H1 (cell line): ENCODE results near the gene CLEC4F. TPM values are rescaled to one million over a fixed set of nuclear protein-coding genes. Genes with fewer than 3 reads are reported as not detected.

Experiments used
- CTCF ChIA-PET: fragments of 300-600 bp; sonication (Branson Sonifier 250); formaldehyde crosslinking; loops from one replicate; lab custom pipeline; 2021; ENCODE audit not compliant: partially characterized antibody; lab: Charles Lee
- POLR2A ChIA-PET: fragments of 300-600 bp; sonication (Branson Sonifier 250); formaldehyde crosslinking; loops from one replicate; lab custom pipeline; 2021; ENCODE audit warnings: inconsistent platforms; ENCODE audit not compliant: partially characterized antibody; lab: Charles Lee
- DNase-seq, 2 experiments: peaks; one replicate each; pipeline versions ENCODE4 v3.0.0 to v3.0.0-alpha.2; 2010 to 2022; ENCODE audit warnings: low spot score in 2 of 2, low read depth in 1 of 2, mixed read lengths in 1 of 2
- FAIRE-seq: peaks from 2 replicates; lab custom pipeline; 2011; peaks lifted over from hg19 to GRCh38; lab: Jason Lieb, UNC
- H2AFZ ChIP-seq: 2 replicates; pipeline ENCODE4 v1.8.1; 2012; ENCODE audit warnings: low read length, inconsistent platforms
- H2AK5ac ChIP-seq: 2 replicates; pipeline ENCODE4 v1.6.1; 2013; ENCODE audit warnings: low read depth, low read length
- H2BK120ac ChIP-seq: replicated peaks from 2 replicates; pipeline ENCODE3; 2013; ENCODE audit warnings: low read depth, low read length, inconsistent platforms
- H2BK12ac ChIP-seq: 2 replicates; pipeline ENCODE4 v1.6.1; 2013; ENCODE audit warnings: low read depth, low read length
- H2BK15ac ChIP-seq: 2 replicates; pipeline ENCODE4 v1.6.1; 2013; ENCODE audit warnings: low read length
- H2BK20ac ChIP-seq: 2 replicates; pipeline ENCODE4 v1.6.1; 2013; ENCODE audit warnings: low read length
- H2BK5ac ChIP-seq: 2 replicates; pipeline ENCODE4 v1.6.1; 2013; ENCODE audit warnings: low read depth, low read length
- H3K14ac ChIP-seq: 2 replicates; pipeline ENCODE4 v1.6.1; 2013; ENCODE audit warnings: inconsistent platforms; ENCODE audit not compliant: insufficient read length
- H3K18ac ChIP-seq: 2 replicates; pipeline ENCODE4 v1.6.1; 2013; ENCODE audit warnings: low read length; ENCODE audit errors: extremely low read depth
- H3K23ac ChIP-seq: 2 replicates; pipeline ENCODE4 v1.6.1; 2013; ENCODE audit warnings: inconsistent platforms; ENCODE audit not compliant: insufficient read length
- H3K23me2 ChIP-seq: 2 replicates; pipeline ENCODE4 v1.6.1; 2013; ENCODE audit warnings: low read depth, low read length
- H3K27ac ChIP-seq: 2 replicates; pipeline ENCODE4 v1.6.1; 2011; ENCODE audit warnings: low read depth, low read length, inconsistent platforms
- H3K27me3 ChIP-seq, 4 experiments: replicated peaks in 1 of 4; 1 replicate in 1 of 4; 2 replicates in 3 of 4; pipeline versions ENCODE4 v1.6.1 to v1.8.1; 2011 to 2013; ENCODE audit warnings: low read length in 3 of 4, mild to moderate bottlenecking in 3 of 4, inconsistent platforms in 2 of 4, mixed read lengths in 2 of 4, moderate library complexity in 1 of 4; ENCODE audit not compliant: control insufficient read depth in 3 of 4, insufficient read depth in 3 of 4; ENCODE audit errors: extremely low read depth in 1 of 4
- H3K36me3 ChIP-seq, 4 experiments: 2 replicates each; pipeline versions ENCODE4 v1.6.1 to v1.8.1; 2011 to 2013; ENCODE audit warnings: mild to moderate bottlenecking in 4 of 4, low read length in 3 of 4, moderate library complexity in 2 of 4, control low read depth in 1 of 4, inconsistent platforms in 1 of 4; ENCODE audit not compliant: insufficient read depth in 4 of 4, control insufficient read depth in 2 of 4
- H3K4ac ChIP-seq: replicated peaks from 2 replicates; pipeline ENCODE3; 2013; ENCODE audit warnings: low read length, low read depth, mixed read lengths, inconsistent platforms; ENCODE audit not compliant: insufficient read length
- H3K4me1 ChIP-seq, 4 experiments: replicated peaks in 1 of 4; 1 replicate in 1 of 4; 2 replicates in 3 of 4; pipeline versions ENCODE4 v1.6.1 to v1.8.1; 2011 to 2013; ENCODE audit warnings: low read length in 3 of 4, inconsistent platforms in 2 of 4, mixed read lengths in 1 of 4; ENCODE audit not compliant: insufficient read depth in 4 of 4, control insufficient read depth in 3 of 4
- H3K4me2 ChIP-seq, 2 experiments: 2 replicates each; pipeline versions ENCODE4 v1.6.1 to v1.8.1; 2011 to 2013; ENCODE audit warnings: low read depth in 2 of 2, low read length in 2 of 2, control low read depth in 1 of 2, inconsistent platforms in 1 of 2, mild to moderate bottlenecking in 1 of 2; ENCODE audit not compliant: insufficient read depth in 1 of 2
- H3K4me3 ChIP-seq, 4 experiments: fragments of 200-600, 300-600 bp in 1 of 4; sonication (generic), shearing (Covaris generic), sonication (Bioruptor Twin) in 1 of 4; 2 replicates each; pipeline versions ENCODE4 v1.5.1 to v1.8.1; 2011 to 2016; ENCODE audit warnings: low read length in 4 of 4, low read depth in 3 of 4, control low read depth in 2 of 4, inconsistent platforms in 2 of 4, mild to moderate bottlenecking in 2 of 4, mixed read lengths in 1 of 4, moderate library complexity in 1 of 4; ENCODE audit not compliant: insufficient read depth in 2 of 4; ENCODE audit errors: extremely low read depth in 1 of 4
- H3K56ac ChIP-seq: replicated peaks from 2 replicates; pipeline ENCODE3; 2013; ENCODE audit warnings: low read depth, mild to moderate bottlenecking, mixed read lengths, low read length, inconsistent platforms; ENCODE audit not compliant: insufficient read length
- H3K79me1 ChIP-seq: 2 replicates; pipeline ENCODE4 v1.6.1; 2013; ENCODE audit warnings: low read depth, low read length, control low read depth
- H3K79me2 ChIP-seq, 2 experiments: 2 replicates each; pipeline versions ENCODE4 v1.6.1 to v1.8.1; 2012 to 2013; ENCODE audit warnings: low read length in 2 of 2, mild to moderate bottlenecking in 2 of 2, inconsistent platforms in 1 of 2; ENCODE audit not compliant: insufficient read depth in 2 of 2, control insufficient read depth in 1 of 2
- H3K9ac ChIP-seq, 4 experiments: replicated peaks in 1 of 4; 1 replicate in 1 of 4; 2 replicates in 3 of 4; pipeline versions ENCODE4 v1.6.1 to v1.8.1; 2011 to 2013; ENCODE audit warnings: low read depth in 3 of 4, low read length in 3 of 4, control low read depth in 2 of 4, mild to moderate bottlenecking in 2 of 4, moderate library complexity in 2 of 4, inconsistent platforms in 1 of 4; ENCODE audit errors: extremely low read depth in 1 of 4
- H3K9me3 ChIP-seq, 2 experiments: 2 replicates each; pipeline versions ENCODE4 v1.6.1 to v1.8.1; 2012 to 2013; ENCODE audit warnings: mild to moderate bottlenecking in 2 of 2, moderate library complexity in 2 of 2, control low read depth in 1 of 2, inconsistent platforms in 1 of 2, low read depth in 1 of 2, low read length in 1 of 2, mixed read lengths in 1 of 2; ENCODE audit not compliant: insufficient read depth in 2 of 2
- H4K20me1 ChIP-seq, 2 experiments: replicated peaks in 1 of 2; 2 replicates each; pipeline versions ENCODE3 to v1.8.1; 2011 to 2013; ENCODE audit warnings: inconsistent platforms in 2 of 2, low read length in 2 of 2, mild to moderate bottlenecking in 1 of 2; ENCODE audit not compliant: insufficient read depth in 2 of 2, control insufficient read depth in 1 of 2
- H4K5ac ChIP-seq: 2 replicates; pipeline ENCODE4 v1.6.1; 2013; ENCODE audit warnings: low read length, low read depth, mixed read lengths, inconsistent platforms; ENCODE audit not compliant: insufficient read length
- H4K8ac ChIP-seq: 2 replicates; pipeline ENCODE4 v1.8.0; 2013; ENCODE audit warnings: mild to moderate bottlenecking, moderate library complexity, low read length, inconsistent platforms; ENCODE audit not compliant: insufficient read depth; ENCODE audit errors: extremely low read depth
- H4K91ac ChIP-seq: replicated peaks from 2 replicates; pipeline ENCODE3; 2013; ENCODE audit warnings: low read length, mixed read lengths, inconsistent platforms; ENCODE audit not compliant: insufficient read length
- CBX8 ChIP-seq: fragments of 300-800, 300-1000 bp; sonication (generic); IDR thresholded peaks from 2 replicates; pipeline ENCODE4 v1.7.1; 2016; ENCODE audit warnings: low read depth, low read length, borderline replicate concordance
- GABPA ChIP-seq: IDR thresholded peaks from 2 replicates; pipeline ENCODE4 v1.6.1; 2011; ENCODE audit warnings: mild to moderate bottlenecking, low read length, moderate library complexity, borderline replicate concordance; ENCODE audit not compliant: insufficient read depth
- HDAC6 ChIP-seq: IDR thresholded peaks from one replicate; pipeline ENCODE4 v1.7.1; 2012; ENCODE audit warnings: low read depth, mild to moderate bottlenecking, inconsistent platforms, low read length, moderate library complexity
- JUND ChIP-seq: IDR thresholded peaks from 2 replicates; pipeline ENCODE4 v1.6.1; 2011; ENCODE audit warnings: mild to moderate bottlenecking, improper control_type of control experiment, low read length
- SRF ChIP-seq: IDR thresholded peaks from 2 replicates; pipeline ENCODE4 v1.6.1; 2011; ENCODE audit warnings: mild to moderate bottlenecking, low read depth, low read length, moderate library complexity
- TAF7 ChIP-seq: optimal IDR thresholded peaks from 2 replicates; pipeline ENCODE3; 2011; ENCODE audit warnings: low read depth, mild to moderate bottlenecking, inconsistent platforms, low read length, moderate library complexity, borderline replicate concordance
- WGBS, 2 experiments: shearing (Covaris generic) in 1 of 2; methylation state at CpG; one replicate each; pipeline versions ENCODE4 v1.1.6 to v1.1.7; 2013 to 2015; ENCODE audit warnings: low lambda C conversion rate in 2 of 2, mixed read lengths in 2 of 2, inconsistent platforms in 1 of 2, low coverage in 1 of 2, missing lambda C conversion rate in 1 of 2; ENCODE audit not compliant: insufficient replicate concordance in 2 of 2, insufficient coverage in 1 of 2, insufficient read length in 1 of 2; ENCODE audit errors: extremely low coverage in 1 of 2, missing lambda C conversion rate in 1 of 2; 5-methylcytosine and 5-hydroxymethylcytosine counted together
- polyA plus RNA-seq, 7 experiments: library from polyadenylated mRNA; depleted of rRNA in 3 of 7; stranded (reverse) in 5 of 7; unstranded in 2 of 7; fragments of >200 nt in 5 of 7; fragments of 200-250 nt in 2 of 7; gene quantifications; 1 replicate in 5 of 7; 2 replicates in 1 of 7; 4 replicates in 1 of 7; pipeline versions ENCODE4 v1.2.1 to v1.2.3, GENCODE V29; 2011 to 2013; ENCODE audit warnings: missing spikeins in 2 of 7, mixed read lengths in 2 of 7
- total RNA-seq: library from RNA; stranded (reverse); fragmentation: NEBNext Ultra II Directional; extraction: Animal tissue kit (Norgen Biotek cat#: 25700); gene quantifications from 2 replicates; pipeline ENCODE4 v1.2.1, GENCODE V29; 2021
- TF ChIP-seq, protein P1 (sequence below), 3 experiments: IDR thresholded peaks; 1 replicate in 2 of 3; 2 replicates in 1 of 3; pipeline versions ENCODE4 v1.5.1 to v1.6.1; 2011; ENCODE audit warnings: low read length in 3 of 3, mild to moderate bottlenecking in 3 of 3, inconsistent platforms in 2 of 3, low read depth in 1 of 3, moderate library complexity in 1 of 3; ENCODE audit not compliant: insufficient read depth in 1 of 3; ENCODE audit errors: control extremely low read depth in 1 of 3

Gene CLEC4F
- total and polyA plus RNA-seq, 2 of the 8 experiments (the other 6 are each of a cell fraction or from before 2014, with no cell fraction given), result not detected

DNA sequence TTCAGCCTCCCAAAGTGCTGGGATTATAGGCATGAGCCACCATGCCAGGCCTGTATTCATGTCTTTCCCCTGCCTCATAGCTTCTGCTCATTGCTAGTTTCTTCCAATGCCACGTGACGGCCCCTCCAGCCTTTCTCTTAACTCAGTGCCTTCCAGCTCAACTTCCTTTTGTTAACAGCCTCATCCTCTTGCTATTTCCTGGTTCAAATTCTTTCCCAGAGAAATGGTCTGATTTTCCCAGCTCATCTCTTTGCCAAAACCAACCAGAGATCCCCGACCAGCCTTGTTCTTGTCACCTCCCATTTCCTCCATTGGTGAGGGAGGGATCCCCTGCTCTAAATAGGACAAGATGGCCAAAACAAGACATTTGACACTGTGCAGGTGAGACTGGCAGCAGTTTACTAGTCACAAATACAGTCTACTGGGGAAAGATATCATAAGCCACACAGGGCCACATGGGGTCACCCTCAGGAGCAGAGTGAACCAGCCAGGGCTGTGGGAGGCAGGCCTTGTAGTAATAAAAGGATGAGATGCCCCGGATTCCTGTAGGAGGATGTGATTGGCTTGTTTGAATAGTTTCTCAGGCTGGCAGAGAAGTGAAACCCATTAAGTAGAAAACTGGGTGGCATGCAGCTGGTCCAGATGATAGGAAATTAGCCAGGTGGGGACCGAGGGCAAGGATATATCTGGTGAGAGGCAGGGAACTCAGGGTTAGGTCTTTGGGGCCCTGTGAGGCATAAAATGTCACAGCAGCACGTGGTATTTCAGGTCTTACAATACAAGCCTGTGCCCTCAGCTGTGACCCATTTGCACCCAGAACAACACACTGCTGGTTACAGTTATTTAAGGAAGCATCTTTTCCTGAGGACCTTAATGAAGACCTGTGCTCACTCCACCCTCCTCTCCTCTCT lies 8.8 kb upstream of the CLEC4F start:
- Histone ChIP-seq H3K4me1 (peaks cover 0 to 5% (median 2%) of the 10 kb centered on the region in 4 experiments; a peak in 4 of 7 replicates), H2AK5ac (no peak overlapping the region), H2BK15ac (peak overlapping the region; percentile 18; the same call in 1 of the 2 replicates), H2BK120ac (no peak overlapping the region), H3K27ac (no peak overlapping the region), H3K14ac (no peak overlapping the region), H4K5ac (no peak overlapping the region), H3K27me3 (no peaks in the 10 kb centered on the region; a peak in 2 of 7 replicates), H3K4me3 (no peak overlapping the region), H3K23me2 (no peaks in the 10 kb centered on the region), H3K23ac (no peak overlapping the region), H3K9ac (no peak overlapping the region), H2AFZ (no peak overlapping the region), H3K18ac (no peak overlapping the region; the same call in 1 of the 2 replicates), H2BK20ac (0 out of 2 replicates have a peak overlapping the region, but pooled peaks have one; percentile 13), H2BK12ac (peak overlapping the region; percentile 9; the same call in 1 of the 2 replicates), H3K4me2 (no peak overlapping the region), H4K20me1 (no peaks in the 10 kb centered on the region), H3K79me1 (no peaks in the 10 kb centered on the region), H2BK5ac (no peak overlapping the region), H3K79me2 (no peaks in the 10 kb centered on the region), H3K56ac (no peak overlapping the region), H3K36me3 (no peaks in the 10 kb centered on the region), H3K4ac (no peak overlapping the region), H4K91ac (no peak overlapping the region), H3K9me3 (no peaks in the 10 kb centered on the region), H4K8ac (no peak overlapping the region; the same call in 1 of the 2 replicates)
- POLR2A ChIA-PET, result no interaction called here
- no peak for FAIRE-seq
- no peak for DNase-seq
- WGBS, 2 experiments, result 86% methylated on average over 6 of the region's 6 CpGs; no CpG with 5 or more reads in 1 of the 2 experiments
- CTCF ChIA-PET, result interaction anchor here (0.9 to 2.1 kb wide), 6 partner anchors 8 to 172 kb away, joined by 3 to 8 read pairs (median 3); partner anchors contain the start of genes CLEC4F and FIGLA
- no peak for TF ChIP-seq GABPA
- TF ChIP-seq JUND, result no peak
- TF ChIP-seq, protein P1, sequence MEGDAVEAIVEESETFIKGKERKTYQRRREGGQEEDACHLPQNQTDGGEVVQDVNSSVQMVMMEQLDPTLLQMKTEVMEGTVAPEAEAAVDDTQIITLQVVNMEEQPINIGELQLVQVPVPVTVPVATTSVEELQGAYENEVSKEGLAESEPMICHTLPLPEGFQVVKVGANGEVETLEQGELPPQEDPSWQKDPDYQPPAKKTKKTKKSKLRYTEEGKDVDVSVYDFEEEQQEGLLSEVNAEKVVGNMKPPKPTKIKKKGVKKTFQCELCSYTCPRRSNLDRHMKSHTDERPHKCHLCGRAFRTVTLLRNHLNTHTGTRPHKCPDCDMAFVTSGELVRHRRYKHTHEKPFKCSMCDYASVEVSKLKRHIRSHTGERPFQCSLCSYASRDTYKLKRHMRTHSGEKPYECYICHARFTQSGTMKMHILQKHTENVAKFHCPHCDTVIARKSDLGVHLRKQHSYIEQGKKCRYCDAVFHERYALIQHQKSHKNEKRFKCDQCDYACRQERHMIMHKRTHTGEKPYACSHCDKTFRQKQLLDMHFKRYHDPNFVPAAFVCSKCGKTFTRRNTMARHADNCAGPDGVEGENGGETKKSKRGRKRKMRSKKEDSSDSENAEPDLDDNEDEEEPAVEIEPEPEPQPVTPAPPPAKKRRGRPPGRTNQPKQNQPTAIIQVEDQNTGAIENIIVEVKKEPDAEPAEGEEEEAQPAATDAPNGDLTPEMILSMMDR (IDR thresholded peaks at IDR 0.05; ENCODE audit: control extremely low read depth in 1 of 3, insufficient read depth in 1 of 3, low read depth in 1 of 3, low read length in 3 of 3), result no peak
- no peak for TF ChIP-seq TAF7
- TF ChIP-seq SRF, result no peak
- TF ChIP-seq HDAC6, result no peak
- TF ChIP-seq CBX8, result no peak
